Chondrocyte (in vitro differentiated cells): ENCODE results near the gene TLCD3B. TPM values are rescaled to one million over a fixed set of nuclear protein-coding genes. Genes with fewer than 3 reads are reported as not detected.
A peak's percentile ranks its signal among the peaks of the same experiment; 100 is the strongest.

ENCODE experiments used
- DNase-seq: peaks from one replicate; pipeline ENCODE4 v3.0.0; 2021; ENCODE audit warnings: mixed read lengths, low spot score
- H3K27ac Mint-ChIP-seq: one replicate; pipeline ENCODE4 v1.8.0; 2021; ENCODE audit warnings: mild to moderate bottlenecking, moderate library complexity, mixed read lengths; ENCODE audit not compliant: unreplicated experiment
- H3K27me3 Mint-ChIP-seq: 2 replicates; pipeline ENCODE4 v1.8.0; 2021; ENCODE audit warnings: low read depth, mixed read lengths
- H3K36me3 Mint-ChIP-seq: 2 replicates; pipeline ENCODE4 v1.8.0; 2021; ENCODE audit warnings: low read depth, mixed read lengths
- H3K4me1 Mint-ChIP-seq: 2 replicates; pipeline ENCODE4 v1.8.0; 2021; ENCODE audit warnings: low read depth, mild to moderate bottlenecking, mixed read lengths
- H3K4me3 Mint-ChIP-seq: one replicate; pipeline ENCODE4 v1.8.0; 2021; ENCODE audit warnings: mild to moderate bottlenecking, moderate library complexity, mixed read lengths; ENCODE audit not compliant: unreplicated experiment
- H3K9me3 Mint-ChIP-seq: 2 replicates; pipeline ENCODE4 v1.8.0; 2021; ENCODE audit warnings: low read depth, mixed read lengths
- CTCF ChIP-seq: fragments of 200-600 bp; sonication (generic); IDR thresholded peaks from 2 replicates; pipeline ENCODE4 v1.5.0; 2021; ENCODE audit warnings: antibody characterized with exemption, mild to moderate bottlenecking, moderate library complexity
- total RNA-seq: library from RNA; stranded (reverse); gene quantifications from 3 replicates; pipeline ENCODE4 v1.2.1, GENCODE V29; 2021

The TLCD3B gene
- total RNA-seq, 1 donor from 2014 or later: 0.77 TPM

GRCh38 chr16:30054959-30055553, 24.0 kb upstream of the TLCD3B start:
- no peaks in the 10 kb centered on the region for H3K9me3 Mint-ChIP-seq
- H3K27ac Mint-ChIP-seq: no peak overlapping the region
- H3K27me3 Mint-ChIP-seq: no peaks in the 10 kb centered on the region
- no peak overlapping the region for H3K4me3 Mint-ChIP-seq
- TF ChIP-seq CTCF: peak; percentile 63
- H3K4me1 Mint-ChIP-seq: peaks cover 22% of the 10 kb centered on the region
- no peaks in the 10 kb centered on the region for H3K36me3 Mint-ChIP-seq
- no peak for DNase-seq

- Mint-ChIP-seq H3K27ac (no peak overlapping the region), H3K27me3 (no peaks in the 10 kb centered on the region), H3K9me3 (no peaks in the 10 kb centered on the region), H3K36me3 (no peaks in the 10 kb centered on the region), H3K4me1 (peaks cover 22% of the 10 kb centered on the region), H3K4me3 (peak overlapping the region; percentile 36)
- no peak for DNase-seq
- no peak for TF ChIP-seq CTCF
Measured at GRCh38 chr16:30054451-30054850, 23.4 kb upstream of the TLCD3B start.

- Mint-ChIP-seq H3K36me3 (no peaks in the 10 kb centered on the region), H3K4me1 (peaks cover 22% of the 10 kb centered on the region), H3K9me3 (no peaks in the 10 kb centered on the region), H3K27ac (peak overlapping the region; percentile 86), H3K27me3 (no peaks in the 10 kb centered on the region), H3K4me3 (peak overlapping the region; percentile 85)
- no peak for TF ChIP-seq CTCF
- DNase-seq: no peak
Measured at GRCh38 chr16:30053376-30054015, 22.4 kb upstream of the TLCD3B start.

GRCh38 chr16:30052671-30053372, 21.8 kb upstream of the TLCD3B start:
- Mint-ChIP-seq H3K27ac (peak overlapping the region; percentile 74), H3K36me3 (no peaks in the 10 kb centered on the region), H3K4me3 (peak overlapping the region; percentile 85), H3K27me3 (no peaks in the 10 kb centered on the region), H3K9me3 (no peaks in the 10 kb centered on the region), H3K4me1 (peaks cover 22% of the 10 kb centered on the region)
- DNase-seq: peak; percentile 97
- TF ChIP-seq CTCF: no peak

GRCh38 chr16:30051518-30051917, 20.4 kb upstream of the TLCD3B start:
- no peak for DNase-seq
- peaks cover 22% of the 10 kb centered on the region for H3K4me1 Mint-ChIP-seq
- no peaks in the 10 kb centered on the region for H3K36me3 Mint-ChIP-seq
- H3K27ac Mint-ChIP-seq: peak overlapping the region; percentile 98
- no peaks in the 10 kb centered on the region for H3K9me3 Mint-ChIP-seq
- no peak for TF ChIP-seq CTCF
- H3K27me3 Mint-ChIP-seq: no peaks in the 10 kb centered on the region
- H3K4me3 Mint-ChIP-seq: peak overlapping the region; percentile 61
